HCT116 (cell line): ENCODE data around the gene NHLRC1.
A peak's percentile ranks its signal among the peaks of the same experiment; 100 is the strongest.

ENCODE experiments used
- ATF3 ChIP-seq: IDR thresholded peaks from 2 replicates; pipeline ENCODE4 v1.6.1; 2012
- CBX3 ChIP-seq: IDR thresholded peaks from 2 replicates; pipeline ENCODE4 v1.6.1; 2012; ENCODE audit warnings: low read depth
- CTCF ChIP-seq, 3 experiments: fragments of 200-600 bp in 1 of 3; sonication (generic) in 1 of 3; IDR thresholded peaks in 2 of 3; conservative IDR thresholded peaks in 1 of 3; 2 replicates each; pipeline ENCODE4 v1.5.1; 2012 to 2017; ENCODE audit warnings: low read depth in 2 of 3, low read length in 2 of 3, antibody characterized with exemption in 1 of 3, borderline replicate concordance in 1 of 3, control low read depth in 1 of 3, mild to moderate bottlenecking in 1 of 3, mixed read lengths in 1 of 3, mixed run types in 1 of 3, moderate library complexity in 1 of 3; ENCODE audit not compliant: insufficient read depth in 1 of 3
- EZH2 ChIP-seq: fragments of 200-600 bp; sonication (generic); IDR thresholded peaks from 2 replicates; pipeline ENCODE4 v1.6.1; 2017; ENCODE audit warnings: antibody characterized with exemption, mixed run types
- JUND ChIP-seq: IDR thresholded peaks from 2 replicates; pipeline ENCODE4 v1.6.1; 2012
- MAX ChIP-seq: IDR thresholded peaks from 2 replicates; pipeline ENCODE4 v1.6.1; 2012
- POLR2A ChIP-seq: IDR thresholded peaks from 2 replicates; pipeline ENCODE4 v1.7.0; 2011; ENCODE audit warnings: borderline replicate concordance; ENCODE audit not compliant: insufficient read depth, insufficient read length; ENCODE audit errors: extremely low read depth
- POLR2AphosphoS5 ChIP-seq: IDR thresholded peaks from 2 replicates; pipeline ENCODE4 v1.6.1; 2011; ENCODE audit warnings: mild to moderate bottlenecking, low read depth, low read length, moderate library complexity
- REST ChIP-seq: IDR thresholded peaks from 2 replicates; pipeline ENCODE4 v1.6.1; 2012; ENCODE audit warnings: low read depth
- SIN3A ChIP-seq: IDR thresholded peaks from 2 replicates; pipeline ENCODE4 v1.6.1; 2012; ENCODE audit warnings: low read depth
- ZBTB33 ChIP-seq: IDR thresholded peaks from 2 replicates; pipeline ENCODE4 v1.6.1; 2011; ENCODE audit warnings: mild to moderate bottlenecking, low read length, moderate library complexity; ENCODE audit not compliant: insufficient replicate concordance; ENCODE audit errors: extremely low read depth

GRCh38 chr6:18155864-18156421, 33.5 kb upstream of the NHLRC1 start:
- peak; percentile 51; the same call in 1 of the 2 replicates for TF ChIP-seq MAX
- no peak for TF ChIP-seq JUND
- peak in 2 of 3 experiments; percentile 47 to 51; a peak in 3 of 6 replicates for TF ChIP-seq CTCF (IDR thresholded peaks at IDR 0.05 in 2 of 3, conservative IDR thresholded peaks at IDR 0.05 in 1 of 3; ENCODE audit: borderline replicate concordance in 1 of 3, insufficient read depth in 1 of 3, low read depth in 2 of 3, low read length in 2 of 3)
- no peak for TF ChIP-seq POLR2A
- TF ChIP-seq REST, result no peak
- no peak for TF ChIP-seq EZH2
- no peak for TF ChIP-seq ZBTB33
- no peak for TF ChIP-seq CBX3
- peak; percentile 38; the same call in 1 of the 2 replicates for TF ChIP-seq SIN3A
- no peak; the same call in 1 of the 2 replicates for TF ChIP-seq POLR2AphosphoS5
- no peak for TF ChIP-seq ATF3
